Endothelial cell of umbilical vein (primary cell): ENCODE data around the gene ITSN1. TPM values are rescaled to one million over a fixed set of nuclear protein-coding genes. Genes with fewer than 3 reads are reported as not detected.

Experiments
- BruUV-seq: library from RNA; stranded (reverse); fragments of 400-500 nt; replicated peaks from 2 replicates; lab custom pipeline; 2021; lab: Mats Ljungman, UMichigan
- CTCF ChIA-PET: fragments of 300-600, 350-600 bp; sonication (Branson Sonifier 250); formaldehyde crosslinking; loops from one replicate; lab custom pipeline; 2021; ENCODE audit warnings: antibody characterized with exemption, inconsistent platforms; lab: Charles Lee
- POLR2A ChIA-PET: fragments of 300-600, 350-600 bp; sonication (Branson Sonifier 250); formaldehyde crosslinking; loops from one replicate; lab custom pipeline; 2021; ENCODE audit warnings: antibody characterized with exemption, inconsistent platforms; lab: Charles Lee
- DNase-seq: peaks from one replicate; pipeline ENCODE4 v3.0.0-alpha.2; 2011; ENCODE audit warnings: low read depth, low spot score
- FAIRE-seq: peaks from 2 replicates; lab custom pipeline; 2011; peaks lifted over from hg19 to GRCh38; lab: Jason Lieb, UNC
- H2AFZ ChIP-seq: 2 replicates; pipeline ENCODE4 v1.6.0; 2012; ENCODE audit warnings: low read depth, low read length, control low read depth, inconsistent platforms
- H3K27ac ChIP-seq: 2 replicates; pipeline ENCODE4 v1.5.1; 2011; ENCODE audit warnings: low read depth, mild to moderate bottlenecking, control low read depth, low read length, moderate library complexity; ENCODE audit not compliant: insufficient read depth
- H3K27me3 ChIP-seq, 2 experiments: 2 replicates each; pipeline versions ENCODE4 v1.6.0 to v1.6.1; 2011; ENCODE audit warnings: low read length in 2 of 2, mixed read lengths in 1 of 2; ENCODE audit not compliant: control insufficient read depth in 2 of 2, insufficient read depth in 2 of 2
- H3K36me3 ChIP-seq, 2 experiments: 2 replicates in 1 of 2; 3 replicates in 1 of 2; pipeline ENCODE4 v1.5.1; 2011; ENCODE audit warnings: low read length in 2 of 2, mild to moderate bottlenecking in 1 of 2, moderate library complexity in 1 of 2; ENCODE audit not compliant: control insufficient read depth in 2 of 2, insufficient read depth in 2 of 2; ENCODE audit errors: extremely low read depth in 1 of 2
- H3K4me1 ChIP-seq: 3 replicates; pipeline ENCODE4 v1.5.1; 2011; ENCODE audit warnings: mild to moderate bottlenecking, low read length; ENCODE audit not compliant: control insufficient read depth, insufficient read depth; ENCODE audit errors: extremely low read depth
- H3K4me2 ChIP-seq: 2 replicates; pipeline ENCODE4 v1.6.1; 2011; ENCODE audit warnings: low read length, control low read depth, mixed read lengths; ENCODE audit not compliant: insufficient read depth
- H3K4me3 ChIP-seq, 3 experiments: fragments of 200-600 bp in 1 of 3; sonication (generic), shearing (Covaris generic) in 1 of 3; replicated peaks in 1 of 3; 2 replicates each; pipeline ENCODE4 v1.5.1; 2011 to 2016; ENCODE audit warnings: control low read depth in 3 of 3, low read length in 3 of 3, mild to moderate bottlenecking in 2 of 3, inconsistent platforms in 1 of 3, low read depth in 1 of 3, moderate library complexity in 1 of 3; ENCODE audit not compliant: insufficient read depth in 1 of 3
- H3K79me2 ChIP-seq: 2 replicates; pipeline ENCODE4 v1.6.0; 2012; ENCODE audit warnings: low read length, inconsistent platforms; ENCODE audit not compliant: control insufficient read depth, insufficient read depth
- H3K9ac ChIP-seq: replicated peaks from 2 replicates; pipeline ENCODE3; 2011; ENCODE audit warnings: low read length, control low read depth; ENCODE audit not compliant: insufficient read depth; ENCODE audit errors: extremely low read depth
- H3K9me1 ChIP-seq: replicated peaks from 3 replicates; pipeline ENCODE4 v1.6.0; 2011; ENCODE audit warnings: mild to moderate bottlenecking, low read length; ENCODE audit not compliant: control insufficient read depth, insufficient read depth; ENCODE audit errors: extremely low read depth
- H3K9me3 ChIP-seq: replicated peaks from 2 replicates; pipeline ENCODE4 v1.5.1; 2012; ENCODE audit warnings: low read length, inconsistent platforms; ENCODE audit not compliant: control insufficient read depth, insufficient read depth
- H4K20me1 ChIP-seq: replicated peaks from 2 replicates; pipeline ENCODE3; 2011; ENCODE audit warnings: mild to moderate bottlenecking, low read length; ENCODE audit not compliant: control insufficient read depth, insufficient read depth; ENCODE audit errors: extremely low read depth
- EZH2 ChIP-seq: IDR thresholded peaks from 2 replicates; pipeline ENCODE4 v1.6.1; 2012; ENCODE audit warnings: borderline replicate concordance, low read depth, mild to moderate bottlenecking, moderate library complexity, low read length, inconsistent platforms; ENCODE audit not compliant: severe bottlenecking
- FOS ChIP-seq: IDR thresholded peaks from 2 replicates; pipeline ENCODE4 v1.6.1; 2011; ENCODE audit warnings: mild to moderate bottlenecking, low read length, moderate library complexity, borderline replicate concordance; ENCODE audit not compliant: insufficient read depth
- GATA2 ChIP-seq: IDR thresholded peaks from 2 replicates; pipeline ENCODE4 v1.7.0; 2011; ENCODE audit warnings: low read depth, mild to moderate bottlenecking, moderate library complexity, mixed read lengths, low read length; ENCODE audit not compliant: insufficient read length, insufficient read depth
- JUN ChIP-seq: IDR thresholded peaks from 2 replicates; pipeline ENCODE4 v1.6.1; 2011; ENCODE audit warnings: borderline replicate concordance, low read depth; ENCODE audit not compliant: insufficient read length, insufficient read depth
- MAX ChIP-seq: IDR thresholded peaks from 2 replicates; pipeline ENCODE4 v1.6.1; 2011; ENCODE audit not compliant: insufficient read depth, insufficient read length
- MYC ChIP-seq: IDR thresholded peaks from one replicate; pipeline ENCODE4 v1.6.1; 2011; ENCODE audit warnings: mild to moderate bottlenecking, low read depth, low read length
- POLR2A ChIP-seq: IDR thresholded peaks from 2 replicates; pipeline ENCODE4 v1.6.1; 2012; ENCODE audit warnings: low read depth, mild to moderate bottlenecking, control low read depth, low read length
- POLR2AphosphoS5 ChIP-seq: IDR thresholded peaks from 2 replicates; pipeline ENCODE4 v1.6.1; 2012; ENCODE audit warnings: low read depth, mild to moderate bottlenecking, control low read depth, low read length, moderate library complexity; ENCODE audit not compliant: insufficient read depth
- dilution Hi-C: fragments of 300-500 bp; cut with MboI; formaldehyde crosslinking; loops from one replicate; pipeline ENCODE4 v1.15.0; 2019; ENCODE audit warnings: low sequenced_read_pairs; ENCODE audit not compliant: extremely low pct_ligation_motif_present
- intact Hi-C: fragments of 100-400 bp; cut with micrococcal nuclease; formaldehyde crosslinking; loops from one replicate; pipeline ENCODE4 v1.10.0; 2022
- polyA plus RNA-seq, 4 experiments: library from polyadenylated mRNA; depleted of rRNA in 3 of 4; stranded (reverse) in 3 of 4; unstranded in 1 of 4; fragments of >200 nt; gene quantifications; 2 replicates each; pipeline versions ENCODE4 v1.2.1 to v1.2.3, GENCODE V29; 2011 to 2012; ENCODE audit warnings: missing spikeins in 1 of 4
- total RNA-seq: library from RNA; stranded (reverse); gene quantifications from 2 replicates; pipeline ENCODE4 v1.2.3, GENCODE V29; 2021
- TF ChIP-seq, protein P1 (sequence below), 2 donors: IDR thresholded peaks; 1 replicate in 1 of 2; 2 replicates in 1 of 2; pipeline ENCODE4 v1.5.1; 2011; ENCODE audit warnings: low read length in 2 of 2, mild to moderate bottlenecking in 2 of 2, moderate library complexity in 2 of 2, control low read depth in 1 of 2, inconsistent platforms in 1 of 2, low read depth in 1 of 2; ENCODE audit not compliant: insufficient read depth in 1 of 2; ENCODE audit errors: extremely low read depth in 1 of 2

The ITSN1 gene
- total and polyA plus RNA-seq, 2 donors (not counting 3 experiments of a cell fraction or from before 2014, with no cell fraction given), result 72.2 to 86.8 TPM

- ChIA-PET CTCF (interaction anchor here (1.6 kb wide), 1 partner anchor 14 kb away, joined by 6 read pairs; no protein-coding TSS in a partner anchor), POLR2A (no interaction called here)
- Histone ChIP-seq H3K9ac (no peak overlapping the region), H3K4me1 (peaks cover 26% of the 10 kb centered on the region), H3K9me3 (no peaks in the 10 kb centered on the region), H3K4me3 (no peak overlapping the region), H3K27me3 (no peaks in the 10 kb centered on the region), H3K4me2 (no peak overlapping the region), H2AFZ (no peak overlapping the region), H4K20me1 (no peaks in the 10 kb centered on the region), H3K27ac (no peak overlapping the region), H3K36me3 (no peaks in the 10 kb centered on the region), H3K9me1 (no peaks in the 10 kb centered on the region), H3K79me2 (peaks cover 82% of the 10 kb centered on the region)
- FAIRE-seq (no peak), DNase-seq (no peak)
- intact Hi-C loops, result loop anchor here (5.0 kb wide), 1 partner anchor 43 kb away; no protein-coding TSS in a partner anchor
- dilution Hi-C loops, result no loop called here
- BruUV-seq, result no TSS peak
- no peak for TF ChIP-seq FOS
- no peak for TF ChIP-seq POLR2AphosphoS5
- TF ChIP-seq MYC, result no peak
- TF ChIP-seq JUN, result no peak
- no peak for TF ChIP-seq POLR2A
- TF ChIP-seq MAX, result no peak
- TF ChIP-seq, protein P1, sequence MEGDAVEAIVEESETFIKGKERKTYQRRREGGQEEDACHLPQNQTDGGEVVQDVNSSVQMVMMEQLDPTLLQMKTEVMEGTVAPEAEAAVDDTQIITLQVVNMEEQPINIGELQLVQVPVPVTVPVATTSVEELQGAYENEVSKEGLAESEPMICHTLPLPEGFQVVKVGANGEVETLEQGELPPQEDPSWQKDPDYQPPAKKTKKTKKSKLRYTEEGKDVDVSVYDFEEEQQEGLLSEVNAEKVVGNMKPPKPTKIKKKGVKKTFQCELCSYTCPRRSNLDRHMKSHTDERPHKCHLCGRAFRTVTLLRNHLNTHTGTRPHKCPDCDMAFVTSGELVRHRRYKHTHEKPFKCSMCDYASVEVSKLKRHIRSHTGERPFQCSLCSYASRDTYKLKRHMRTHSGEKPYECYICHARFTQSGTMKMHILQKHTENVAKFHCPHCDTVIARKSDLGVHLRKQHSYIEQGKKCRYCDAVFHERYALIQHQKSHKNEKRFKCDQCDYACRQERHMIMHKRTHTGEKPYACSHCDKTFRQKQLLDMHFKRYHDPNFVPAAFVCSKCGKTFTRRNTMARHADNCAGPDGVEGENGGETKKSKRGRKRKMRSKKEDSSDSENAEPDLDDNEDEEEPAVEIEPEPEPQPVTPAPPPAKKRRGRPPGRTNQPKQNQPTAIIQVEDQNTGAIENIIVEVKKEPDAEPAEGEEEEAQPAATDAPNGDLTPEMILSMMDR (IDR thresholded peaks at IDR 0.05; ENCODE audit: extremely low read depth in 1 of 2, insufficient read depth in 1 of 2, low read depth in 1 of 2, low read length in 2 of 2), result no peak
- TF ChIP-seq GATA2, result no peak
- no peak for TF ChIP-seq EZH2
These were observed 58.2 kb downstream of the ITSN1 start for GRCh38 chr21:33700491-33700890.
